B cell (primary cell): ENCODE results near the gene CORO1C. TPM values are rescaled to one million over a fixed set of nuclear protein-coding genes. Genes with fewer than 3 reads are reported as not detected.

Experiments
- ATAC-seq: fragments of 200-7000 bp; cut with Tn5 transposase; one replicate; pipeline ENCODE4 v1.10.0; 2021; ENCODE audit warnings: low read depth, mild to moderate bottlenecking, moderate number of reproducible peaks, moderate library complexity
- CTCF ChIA-PET: fragments of 350-600 bp; sonication (Branson Sonifier 250); formaldehyde crosslinking; loops from one replicate; lab custom pipeline; 2021; ENCODE audit warnings: antibody characterized with exemption, inconsistent platforms; lab: Charles Lee
- POLR2A ChIA-PET: fragments of 350-600 bp; sonication (Branson Sonifier 250); formaldehyde crosslinking; loops from one replicate; lab custom pipeline; 2021; ENCODE audit warnings: antibody characterized with exemption; lab: Charles Lee
- DNase-seq: peaks from one replicate; pipeline ENCODE4 v3.0.0; 2013
- H2AFZ ChIP-seq: 2 replicates; pipeline ENCODE4 v1.6.1; 2012; ENCODE audit warnings: mild to moderate bottlenecking, low read depth, low read length; ENCODE audit not compliant: insufficient read depth, poor library complexity, severe bottlenecking
- H3K27ac ChIP-seq, 2 donors: 1 replicate in 1 of 2; 2 replicates in 1 of 2; pipeline ENCODE4 v1.5.1; 2012 to 2013; ENCODE audit warnings: low read length in 2 of 2, mild to moderate bottlenecking in 2 of 2, moderate library complexity in 1 of 2
- H3K27me3 ChIP-seq, 4 experiments: fragments of 200-600 bp in 1 of 4; sonication (generic) in 1 of 4; replicated peaks in 1 of 4; 1 replicate in 2 of 4; 2 replicates in 2 of 4; pipeline versions ENCODE4 v1.6.1 to v1.7.0; 2013 to 2016; ENCODE audit warnings: low read length in 3 of 4, mild to moderate bottlenecking in 2 of 4, mixed read lengths in 1 of 4, moderate library complexity in 1 of 4; ENCODE audit not compliant: insufficient read depth in 4 of 4, control insufficient read depth in 3 of 4; ENCODE audit errors: control extremely low read depth in 1 of 4
- H3K36me3 ChIP-seq, 2 experiments: replicated peaks in 1 of 2; 1 replicate in 1 of 2; 2 replicates in 1 of 2; pipeline versions ENCODE4 v1.6.1 to v1.7.1; 2013; ENCODE audit warnings: low read length in 1 of 2; ENCODE audit not compliant: insufficient read depth in 2 of 2, control insufficient read depth in 1 of 2; ENCODE audit errors: control extremely low read depth in 1 of 2, extremely low read depth in 1 of 2
- H3K4me1 ChIP-seq, 2 donors: fragments of 200-600 bp in 1 of 2; sonication (generic) in 1 of 2; 1 replicate in 1 of 2; 2 replicates in 1 of 2; pipeline versions ENCODE4 v1.5.1 to v1.6.1; 2013 to 2017; ENCODE audit warnings: low read length in 2 of 2; ENCODE audit not compliant: control insufficient read depth in 2 of 2, insufficient read depth in 2 of 2
- H3K4me2 ChIP-seq: replicated peaks from 2 replicates; pipeline ENCODE3; 2012; ENCODE audit warnings: mild to moderate bottlenecking, low read depth, low read length; ENCODE audit not compliant: poor library complexity, severe bottlenecking
- H3K4me3 ChIP-seq, 5 experiments: fragments of 200-600 bp in 1 of 5; sonication (generic) in 1 of 5; 1 replicate in 3 of 5; 2 replicates in 2 of 5; pipeline versions ENCODE4 v1.5.1 to v1.7.0; 2011 to 2016; ENCODE audit warnings: low read length in 4 of 5, mild to moderate bottlenecking in 4 of 5, low read depth in 2 of 5, control low read depth in 1 of 5, moderate library complexity in 1 of 5; ENCODE audit not compliant: insufficient read depth in 1 of 5; ENCODE audit errors: control extremely low read depth in 1 of 5, extremely low read depth in 1 of 5
- H3K79me2 ChIP-seq: fragments of 200-600 bp; sonication (generic); one replicate; pipeline ENCODE4 v1.6.0; 2016; ENCODE audit warnings: low read length; ENCODE audit not compliant: control insufficient read depth, insufficient read depth
- H3K9ac ChIP-seq: fragments of 200-600 bp; sonication (generic); 2 replicates; pipeline ENCODE4 v1.6.1; 2017; ENCODE audit warnings: mild to moderate bottlenecking, low read length, moderate library complexity
- H3K9me3 ChIP-seq, 3 donors: one replicate each; pipeline versions ENCODE4 v1.6.1 to v1.7.1; 2013; ENCODE audit warnings: low read length in 2 of 3; ENCODE audit not compliant: control insufficient read depth in 2 of 3, insufficient read depth in 1 of 3; ENCODE audit errors: control extremely low read depth in 1 of 3
- H4K20me1 ChIP-seq: 2 replicates; pipeline ENCODE4 v1.6.0; 2012; ENCODE audit warnings: mild to moderate bottlenecking, low read length; ENCODE audit not compliant: insufficient read depth, control insufficient read depth, poor library complexity, severe bottlenecking
- H3K27ac Mint-ChIP-seq: one replicate; pipeline ENCODE4 v1.8.0; 2021; ENCODE audit warnings: mixed read lengths
- H3K27me3 Mint-ChIP-seq: one replicate; pipeline ENCODE4 v1.8.0; 2021; ENCODE audit warnings: mixed read lengths
- H3K4me1 Mint-ChIP-seq: one replicate; pipeline ENCODE4 v1.8.0; 2021; ENCODE audit warnings: mixed read lengths
- H3K4me3 Mint-ChIP-seq: one replicate; pipeline ENCODE4 v1.8.0; 2021; ENCODE audit warnings: mixed read lengths
- H3K9me3 Mint-ChIP-seq: one replicate; pipeline ENCODE4 v1.8.0; 2022; ENCODE audit warnings: mixed read lengths; ENCODE audit not compliant: insufficient read depth
- CTCF ChIP-seq: fragments of 200-600 bp; IDR thresholded peaks from one replicate; pipeline ENCODE4 v1.8.0; 2022; ENCODE audit warnings: antibody characterized with exemption, mild to moderate bottlenecking
- EZH2 ChIP-seq: IDR thresholded peaks from 2 replicates; pipeline ENCODE4 v1.6.1; 2012; ENCODE audit warnings: borderline replicate concordance, low read depth, mild to moderate bottlenecking, moderate library complexity, low read length; ENCODE audit not compliant: insufficient read depth, poor library complexity, severe bottlenecking
- WGBS: methylation state at CpG from one replicate; pipeline ENCODE4 v1.1.5; 2013; ENCODE audit warnings: missing lambda C conversion rate; ENCODE audit not compliant: insufficient coverage; 5-methylcytosine and 5-hydroxymethylcytosine counted together
- intact Hi-C: fragments of 100-400 bp; cut with micrococcal nuclease; formaldehyde crosslinking; loops from one replicate; pipeline ENCODE4 v1.10.0; 2022
- polyA plus RNA-seq: library from polyadenylated mRNA; depleted of rRNA; stranded (reverse); fragments of >200 nt; gene quantifications from 2 replicates; pipeline ENCODE4 v1.2.3, GENCODE V29; 2012
- total RNA-seq, 2 donors: library from RNA; stranded (reverse); fragments of 120-200 nt in 1 of 2; gene quantifications; 1 replicate in 1 of 2; 2 replicates in 1 of 2; pipeline versions ENCODE4 v1.2.3 to v1.2.4, GENCODE V29; 2013 to 2022

Gene CORO1C
- total and polyA plus RNA-seq, 2 donors (not counting 1 experiment from before 2014, with no cell fraction given): 19.2 to 68.0 TPM

GRCh38 chr12:108664338-108665258 lies 66.7 kb downstream of the CORO1C start:
- Histone ChIP-seq H2AFZ (no peak overlapping the region), H3K9me3 (no peaks in the 10 kb centered on the region), H3K27me3 (no peaks in the 10 kb centered on the region), H3K79me2 (peaks cover 38% of the 10 kb centered on the region), H3K27ac (peak overlapping the region; percentile 62 to 77), H3K4me2 (peak overlapping the region; percentile 71), H3K36me3 (peaks cover 3 to 7% of the 10 kb centered on the region in 2 experiments), H4K20me1 (no peaks in the 10 kb centered on the region), H3K9ac (peak overlapping the region; percentile 46), H3K4me3 (peak overlapping the region in 4 of 5 experiments; percentile 16 to 57 (median 30)), H3K4me1 (peaks cover 52 to 53% of the 10 kb centered on the region in 2 donors)
- H3K27me3 Mint-ChIP-seq: no peaks in the 10 kb centered on the region
- H3K4me1 Mint-ChIP-seq: peaks cover 56% of the 10 kb centered on the region
- ChIA-PET POLR2A (interaction anchor here (0.6 to 1.9 kb wide), 9 partner anchors 10 to 102 kb away, joined by 3 to 11 read pairs (median 7); partner anchors contain the start of genes ISCU and SELPLG), CTCF (interaction anchor here (0.7 to 11.7 kb wide), 58 partner anchors 8 to 429 kb away, joined by 3 to 312 read pairs (median 4); partner anchors contain the start of genes ALKBH2, CORO1C, ISCU and SART3)
- 0% methylated on average over 1 of the region's 5 CpGs for WGBS
- H3K4me3 Mint-ChIP-seq: peak overlapping the region; percentile 66
- TF ChIP-seq CTCF (peak; percentile 90), EZH2 (no peak)
- ATAC-seq: peak; percentile 95
- DNase-seq: peak; percentile 86
- H3K27ac Mint-ChIP-seq: peak overlapping the region; percentile 73
- intact Hi-C loops: loop anchor here (1.0 to 2.0 kb wide), 8 partner anchors 26 to 287 kb away; partner anchors contain the start of gene CORO1C
- H3K9me3 Mint-ChIP-seq: no peaks in the 10 kb centered on the region
